HG02588 (cell line): ENCODE data around the gene ANXA8.
"Not testable (repeated sequence)": the region's sequence is repeated elsewhere in the genome, so short reads cannot be mapped to it uniquely, and the experiment has no call there.

Source experiments
- ATAC-seq: cut with Tn5 transposase; IDR thresholded peaks from one replicate; pipeline ENCODE4 v1.9.1; 2021; ENCODE audit warnings: mild to moderate bottlenecking, moderate library complexity; ENCODE audit not compliant: unreplicated experiment

The ANXA8 gene

GRCh38 chr10:47483923-47484322, at the start of gene ANXA8:
TSS of gene ANXA8 (minus strand) at chr10:47484115. CDS start at chr10:47483933, 182 bp downstream.
- ATAC-seq: not testable (repeated sequence)

GRCh38 chr10:47523475-47523874, 39.6 kb upstream of the ANXA8 start, which contains the start of gene AGAP9:
TSS of gene AGAP9 (minus strand) at chr10:47523638. CDS start at chr10:47523526, 112 bp downstream.
- not testable (repeated sequence) for ATAC-seq

- ATAC-seq: not testable (repeated sequence)
Observed at GRCh38 chr10:47502313-47502712, 18.4 kb upstream of the ANXA8 start.

- ATAC-seq: not testable (repeated sequence)
Observed at GRCh38 chr10:47494226-47494625, 10.3 kb upstream of the ANXA8 start.

- not testable (repeated sequence) for ATAC-seq
Observed at GRCh38 chr10:47491600-47491999, 7.7 kb upstream of the ANXA8 start, which contains the start of gene FAM25G. TSS of gene FAM25G (minus strand) at chr10:47491700. CDS start at chr10:47491674, 26 bp downstream.

GRCh38 chr10:47489630-47490029, 5.7 kb upstream of the ANXA8 start:
- ATAC-seq: not testable (repeated sequence)

- ATAC-seq: not testable (repeated sequence)
Observed at GRCh38 chr10:47485943-47486342, 2.0 kb upstream of the ANXA8 start.

- ATAC-seq: not testable (repeated sequence)
Observed at GRCh38 chr10:47484786-47485185, 871 bp upstream of the ANXA8 start.

GRCh38 chr10:47482367-47482766, 1.5 kb downstream of the ANXA8 start:
- ATAC-seq: not testable (repeated sequence)

GRCh38 chr10:47481768-47482181, 2.1 kb downstream of the ANXA8 start:
- ATAC-seq: not testable (repeated sequence)

- ATAC-seq: not testable (repeated sequence)
Observed at GRCh38 chr10:47481182-47481766, 2.6 kb downstream of the ANXA8 start.

- ATAC-seq: not testable (repeated sequence)
Observed at GRCh38 chr10:47480133-47480532, 3.8 kb downstream of the ANXA8 start.

- not testable (repeated sequence) for ATAC-seq
Observed at GRCh38 chr10:47478114-47478513, 5.8 kb downstream of the ANXA8 start.

- ATAC-seq: not testable (repeated sequence)
Observed at GRCh38 chr10:47477078-47477477, 6.8 kb downstream of the ANXA8 start.

- not testable (repeated sequence) for ATAC-seq
Observed at GRCh38 chr10:47475101-47475500, 8.8 kb downstream of the ANXA8 start.

- not testable (repeated sequence) for ATAC-seq
Observed at GRCh38 chr10:47473516-47473915, 10.4 kb downstream of the ANXA8 start.

GRCh38 chr10:47472647-47473046, 11.3 kb downstream of the ANXA8 start:
- not testable (repeated sequence) for ATAC-seq

GRCh38 chr10:47472072-47472471, 11.8 kb downstream of the ANXA8 start:
- not testable (repeated sequence) for ATAC-seq

GRCh38 chr10:47468731-47469528, 15.0 kb downstream of the ANXA8 start:
- not testable (repeated sequence) for ATAC-seq

- ATAC-seq: not testable (repeated sequence)
Observed at GRCh38 chr10:47467957-47468356, 16.0 kb downstream of the ANXA8 start.

GRCh38 chr10:47467458-47467857, 16.5 kb downstream of the ANXA8 start:
- ATAC-seq: not testable (repeated sequence)
